Stimulated activated CD8-positive, alpha-beta memory T cell treated with anti-CD3 and anti-CD28 coated beads, Interleukin-4, amount 100 ng/mL, for 24 hours (primary cell): Measurements from ENCODE around the gene SSBP1.
"Not testable (repeated sequence)": the region's sequence is repeated elsewhere in the genome, so short reads cannot be mapped to it uniquely, and the experiment has no call there.

Experiments
- DNase-seq: peaks from one replicate; pipeline ENCODE4 v3.0.0-alpha.2; 2020; ENCODE audit warnings: low read depth

Gene SSBP1

GRCh38 chr7:141709318-141709717 is 28.8 kb upstream of the SSBP1 start:
- no peak for DNase-seq

- DNase-seq = no peak
These were observed 28.4 kb upstream of the SSBP1 start for GRCh38 chr7:141709749-141710148.

- DNase-seq = no peak
These were observed 27.9 kb upstream of the SSBP1 start for GRCh38 chr7:141710301-141710700.

- DNase-seq = no peak
These were observed 25.4 kb upstream of the SSBP1 start for GRCh38 chr7:141712603-141713255.

- DNase-seq = no peak
These were observed 24.3 kb upstream of the SSBP1 start for GRCh38 chr7:141713890-141714289.

GRCh38 chr7:141714571-141714970 is 23.6 kb upstream of the SSBP1 start:
- no peak for DNase-seq

- DNase-seq = no peak
These were observed 23.1 kb upstream of the SSBP1 start for GRCh38 chr7:141715018-141715417.

GRCh38 chr7:141715794-141716689 is 22.1 kb upstream of the SSBP1 start:
- no peak for DNase-seq

GRCh38 chr7:141717450-141717849 is 20.7 kb upstream of the SSBP1 start:
- DNase-seq = no peak

GRCh38 chr7:141722529-141722928 is 15.6 kb upstream of the SSBP1 start:
- DNase-seq = no peak

- no peak for DNase-seq
These were observed 9.1 kb upstream of the SSBP1 start for GRCh38 chr7:141729020-141729419.

- DNase-seq = no peak
These were observed 6.5 kb upstream of the SSBP1 start for GRCh38 chr7:141731476-141732149.

GRCh38 chr7:141737118-141737835 is 881 bp upstream of the SSBP1 start:
- DNase-seq = no peak

- no peak for DNase-seq
These were observed 445 bp downstream of the SSBP1 start for GRCh38 chr7:141738592-141739013.

- no peak for DNase-seq
These were observed 1.1 kb downstream of the SSBP1 start for GRCh38 chr7:141739250-141739649.

GRCh38 chr7:141742229-141742628 is 4.1 kb downstream of the SSBP1 start:
- no peak for DNase-seq

GRCh38 chr7:141744131-141744530 is 6.0 kb downstream of the SSBP1 start:
- DNase-seq = no peak

- DNase-seq = no peak
These were observed 10.2 kb downstream of the SSBP1 start for GRCh38 chr7:141748396-141748795.

- not testable (repeated sequence) for DNase-seq
These were observed 13.7 kb downstream of the SSBP1 start for GRCh38 chr7:141751904-141752303.

GRCh38 chr7:141752634-141753033 is 14.5 kb downstream of the SSBP1 start:
- no peak for DNase-seq

- DNase-seq = no peak
These were observed 16.8 kb downstream of the SSBP1 start for GRCh38 chr7:141754939-141755338.

GRCh38 chr7:141763797-141764196 is 25.6 kb downstream of the SSBP1 start, which contains the start of gene TAS2R3:
Gene TAS2R3, plus strand, starts transcription at chr7:141764097. Its CDS starts 62 bp downstream, at chr7:141764159.
- DNase-seq = no peak
